Fibroblast of the conjunctiva (primary cell): Measurements from ENCODE around the gene PBX4.
A peak's percentile ranks its signal among the peaks of the same experiment; 100 is the strongest.
"Not testable (repeated sequence)": the region's sequence is repeated elsewhere in the genome, so short reads cannot be mapped to it uniquely, and the experiment has no call there.

ENCODE experiments used
- DNase-seq: peaks from one replicate; pipeline ENCODE4 v3.0.0-alpha.2; 2010; ENCODE audit warnings: low read depth

The PBX4 gene, protein sequence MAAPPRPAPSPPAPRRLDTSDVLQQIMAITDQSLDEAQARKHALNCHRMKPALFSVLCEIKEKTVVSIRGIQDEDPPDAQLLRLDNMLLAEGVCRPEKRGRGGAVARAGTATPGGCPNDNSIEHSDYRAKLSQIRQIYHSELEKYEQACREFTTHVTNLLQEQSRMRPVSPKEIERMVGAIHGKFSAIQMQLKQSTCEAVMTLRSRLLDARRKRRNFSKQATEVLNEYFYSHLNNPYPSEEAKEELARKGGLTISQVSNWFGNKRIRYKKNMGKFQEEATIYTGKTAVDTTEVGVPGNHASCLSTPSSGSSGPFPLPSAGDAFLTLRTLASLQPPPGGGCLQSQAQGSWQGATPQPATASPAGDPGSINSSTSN

DNA sequence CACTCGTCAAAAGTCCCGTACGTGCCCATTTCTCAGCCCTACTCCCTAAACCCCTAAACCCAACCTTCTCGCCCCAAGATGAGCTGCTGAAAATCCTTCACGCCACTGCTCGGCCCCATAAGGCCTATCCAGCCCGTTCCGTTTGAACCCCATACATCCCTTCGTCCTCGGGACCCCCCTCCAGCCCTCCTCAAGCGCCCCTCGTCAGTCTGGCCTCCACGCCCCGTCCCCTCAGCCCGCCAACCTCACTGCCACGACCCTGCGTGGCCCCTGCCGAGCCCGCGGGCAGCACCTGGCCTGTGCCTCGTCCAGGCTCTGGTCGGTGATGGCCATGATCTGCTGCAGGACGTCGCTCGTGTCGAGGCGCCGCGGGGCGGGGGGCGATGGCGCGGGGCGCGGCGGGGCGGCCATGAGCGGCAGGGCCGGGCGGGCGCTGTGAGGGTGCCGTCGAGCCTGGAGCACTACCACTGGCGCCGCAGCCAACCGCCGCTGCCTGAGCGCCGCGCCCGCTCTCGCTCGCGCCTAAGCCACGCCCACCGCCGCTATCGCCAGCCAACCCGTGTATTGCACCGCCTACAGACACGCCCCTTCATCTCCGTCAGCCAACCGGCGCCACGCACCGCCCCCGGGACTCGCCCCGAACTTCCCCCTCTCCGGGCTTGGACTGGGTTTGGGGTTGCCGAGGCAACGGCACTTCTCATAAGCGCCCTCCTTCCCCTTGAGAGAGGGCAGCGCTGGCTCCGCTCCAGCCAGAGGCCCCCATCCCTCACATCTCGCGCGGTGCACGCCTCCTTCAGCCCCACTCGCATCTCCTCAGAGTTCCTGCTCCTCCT is at the start of gene PBX4:
Gene PBX4, minus strand, starts transcription at position 469 of the 833 bp plus-strand sequence. Its CDS starts 58 bp downstream, at position 411.
- DNase-seq, result peak; percentile 89

DNA sequence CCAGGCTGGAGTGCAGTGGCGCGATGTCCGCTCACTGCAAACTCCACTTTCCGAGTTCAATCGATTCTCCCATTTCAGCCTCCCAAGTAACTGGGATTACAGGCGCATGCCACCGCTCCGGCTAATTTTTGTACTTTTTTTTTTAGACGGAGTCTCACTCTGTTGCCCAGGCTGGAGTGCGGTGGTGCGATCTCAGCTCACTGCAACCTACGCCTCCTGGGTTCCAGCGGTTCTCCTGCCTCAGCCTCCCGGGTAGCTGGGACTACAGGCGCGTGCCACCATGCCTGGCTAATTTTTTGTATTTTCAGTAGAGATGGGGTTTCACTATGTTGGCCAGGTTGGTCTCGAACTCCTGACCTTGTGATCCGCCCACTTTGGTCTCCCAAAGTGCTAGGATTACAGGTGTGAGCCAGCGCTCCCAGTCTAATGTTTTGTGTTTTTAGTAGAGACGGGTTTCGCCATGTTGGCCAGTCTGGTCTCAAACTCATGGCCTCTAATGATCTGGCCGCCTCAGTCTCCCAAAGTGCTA is 47.0 kb upstream of the PBX4 start:
- DNase-seq, result not testable (repeated sequence)

DNA sequence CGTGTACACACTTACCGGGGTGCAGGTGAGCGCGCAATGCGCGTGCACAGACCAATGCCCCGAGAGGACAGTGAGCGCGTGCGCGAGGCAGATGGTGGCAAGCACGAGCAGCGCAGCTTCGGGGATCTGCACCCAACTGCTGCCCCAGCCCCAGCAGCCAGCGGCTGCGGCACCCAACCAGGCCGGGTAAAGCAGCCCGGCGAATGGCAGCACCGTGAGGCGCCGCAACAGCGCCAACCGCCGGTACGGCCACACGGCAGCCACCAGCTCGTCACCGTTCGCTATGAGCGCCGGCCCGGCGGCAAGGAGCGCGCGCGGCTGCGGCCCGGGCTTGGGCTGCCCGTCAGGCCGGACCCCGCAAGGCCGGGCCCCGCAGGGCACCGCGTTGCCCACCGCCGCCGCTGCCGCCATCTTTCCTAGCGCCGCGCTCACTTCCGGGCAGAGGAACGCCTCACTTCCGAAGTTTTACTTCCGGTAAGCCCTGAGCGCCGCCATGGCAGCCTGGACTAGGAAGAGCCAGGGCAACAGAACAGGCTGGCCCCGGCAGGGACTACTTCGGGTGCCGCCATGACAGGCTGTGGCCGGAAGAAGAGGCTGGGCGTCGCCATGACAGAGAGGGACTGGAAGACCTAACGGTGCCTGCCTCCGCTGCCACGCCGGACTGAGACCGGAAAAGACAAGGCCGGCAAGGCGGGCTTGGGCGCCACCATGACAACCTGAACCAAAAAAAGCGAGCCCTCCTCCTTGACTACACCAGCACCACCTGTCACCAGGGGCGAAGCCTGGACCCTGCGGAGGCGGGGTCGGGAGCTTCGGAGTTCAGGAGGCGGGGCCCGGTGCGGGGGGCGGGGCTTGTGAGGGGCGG is 45.0 kb upstream of the PBX4 start, which contains the start of gene ATP13A1:
Gene ATP13A1, minus strand, starts transcription at position 421 of the 865 bp plus-strand sequence. Its CDS starts 10 bp downstream, at position 411.
- peak; percentile 97 for DNase-seq

DNA sequence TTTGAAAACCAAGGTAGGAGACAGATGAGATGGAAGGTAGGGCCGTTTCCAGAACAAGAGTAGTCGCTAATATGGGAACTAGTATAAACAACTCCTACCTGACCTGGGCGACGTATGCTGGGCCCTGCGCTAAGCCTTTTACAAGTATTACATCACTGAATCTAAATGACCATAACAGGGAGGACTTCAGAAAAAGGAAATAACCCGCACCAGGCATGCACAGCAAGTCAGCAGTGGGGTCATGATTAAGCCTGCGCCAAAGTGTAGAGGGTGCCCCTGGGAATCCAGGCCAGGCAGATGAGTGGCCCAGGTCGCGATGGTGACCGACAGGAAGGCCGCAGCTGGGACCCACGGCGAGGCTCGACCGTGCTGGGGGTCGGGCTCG is 44.4 kb upstream of the PBX4 start:
- no peak for DNase-seq

DNA sequence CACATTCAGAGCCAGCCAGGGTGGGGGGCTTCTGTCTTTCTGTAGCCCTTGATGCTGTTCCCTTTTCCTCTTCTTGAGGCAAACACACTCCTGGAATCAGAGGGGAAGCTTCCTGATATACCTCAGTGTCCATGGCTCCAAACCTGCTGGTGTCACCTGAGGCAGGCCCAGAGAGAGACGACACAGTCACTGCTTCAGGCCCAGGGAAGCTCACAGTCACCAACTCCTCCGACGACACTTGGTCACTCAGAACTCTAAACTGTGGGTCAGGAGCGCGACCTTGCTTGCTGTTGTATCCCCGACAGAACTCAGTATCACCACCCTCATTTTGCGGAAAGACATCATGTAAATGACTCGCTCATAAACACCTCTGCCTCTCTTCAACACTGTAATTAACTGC is 43.9 kb upstream of the PBX4 start:
- no peak for DNase-seq

DNA sequence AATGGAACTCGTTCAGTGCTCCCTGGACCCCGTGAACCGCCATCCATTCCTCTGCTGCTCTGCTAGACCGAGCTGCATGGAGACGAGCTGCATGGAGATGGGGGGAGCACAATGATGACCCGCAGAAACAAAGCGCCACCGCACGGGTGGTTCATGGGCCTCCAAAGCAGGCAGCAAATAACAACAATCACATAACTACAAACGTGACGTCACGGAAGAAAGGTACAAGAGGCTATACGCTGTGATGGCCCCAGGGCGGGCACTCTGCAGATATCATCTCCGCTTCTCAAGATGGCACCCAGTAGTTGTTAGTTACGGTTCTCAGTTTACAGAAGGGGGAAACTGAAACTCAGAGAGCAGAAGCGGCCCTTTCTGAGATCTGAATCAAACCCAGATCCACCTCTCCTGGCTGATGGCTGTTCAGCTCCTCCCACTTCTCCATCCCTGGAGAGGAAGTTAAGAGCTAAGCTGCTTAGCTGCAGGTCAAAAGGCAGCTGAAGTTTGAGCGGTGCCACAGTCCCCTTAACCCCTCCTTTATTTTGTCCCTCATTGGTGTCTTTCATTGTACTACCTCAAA is 43.3 kb upstream of the PBX4 start:
- no peak for DNase-seq

DNA sequence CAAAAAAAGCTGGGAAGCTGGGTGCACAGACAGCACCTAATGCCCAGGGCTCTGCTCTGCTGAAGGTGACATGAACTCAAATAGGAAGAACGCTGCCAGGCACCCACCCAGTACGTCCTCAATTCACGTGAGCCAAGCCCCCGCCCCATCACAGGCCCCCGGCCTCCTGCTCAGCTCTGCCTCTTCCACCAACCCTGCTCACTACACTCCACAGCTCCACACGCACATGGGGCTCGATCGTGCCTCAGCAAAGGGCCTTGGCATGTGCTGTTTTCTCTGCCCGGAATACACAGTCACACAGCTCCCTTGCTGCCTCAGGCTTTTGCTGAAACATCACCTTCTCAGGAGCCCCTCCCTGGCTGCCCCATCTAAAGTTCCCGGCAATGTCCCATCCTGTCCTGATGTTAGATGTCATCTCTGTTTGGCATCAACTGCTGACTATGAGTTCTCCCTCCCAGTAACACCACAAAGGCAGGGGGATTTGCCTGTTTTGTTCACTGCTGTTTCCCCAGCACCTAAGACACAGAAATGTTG is 42.7 kb upstream of the PBX4 start:
- DNase-seq, result no peak

DNA sequence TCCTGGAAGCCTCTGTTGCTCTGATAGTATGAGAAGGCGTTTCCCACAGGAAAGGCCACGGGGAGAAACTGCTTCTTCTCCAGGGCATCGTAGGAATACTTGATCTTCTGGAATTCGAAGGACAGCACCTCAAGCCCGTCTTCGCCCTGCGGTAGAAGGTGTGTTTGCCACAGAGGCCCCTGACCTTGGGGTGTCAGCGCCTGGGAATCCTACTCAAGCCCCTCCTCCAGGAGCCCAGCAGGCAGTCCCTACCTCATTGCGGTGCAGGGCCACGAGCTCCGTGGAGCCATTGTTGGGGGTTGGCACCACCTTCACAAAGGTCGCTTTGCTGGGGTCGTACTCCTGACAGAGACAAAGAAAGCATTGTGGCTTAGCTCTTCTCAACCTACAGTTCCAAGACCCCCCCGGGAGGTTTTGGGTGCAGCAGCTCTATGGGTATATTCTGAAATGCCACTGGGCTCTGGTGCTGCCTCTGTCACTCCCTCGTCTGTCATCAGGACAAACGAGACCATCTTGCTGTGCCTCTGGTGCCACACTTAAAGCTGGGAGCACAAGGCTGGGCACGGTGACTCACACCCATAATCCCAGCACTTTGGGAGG is 41.3 kb upstream of the PBX4 start:
- DNase-seq, result no peak

DNA sequence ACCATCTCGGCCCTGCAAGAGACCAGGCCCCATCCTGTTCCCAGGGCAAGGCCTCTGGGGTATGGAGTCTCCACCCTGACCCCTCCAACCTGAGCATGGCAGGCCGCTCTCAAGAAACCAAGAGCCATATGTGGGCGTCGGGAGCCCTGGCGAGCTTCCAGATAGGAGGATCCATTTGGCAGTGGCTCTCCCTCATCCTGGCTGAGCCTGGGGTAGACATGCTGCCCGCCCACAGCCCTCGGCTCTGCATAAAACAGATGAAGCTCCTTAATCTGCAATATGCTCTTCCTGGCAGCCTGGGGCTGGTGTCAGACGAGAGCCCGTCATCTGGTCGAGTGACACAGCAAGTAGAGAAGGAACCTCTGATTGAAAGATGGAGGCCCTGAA is 38.9 kb upstream of the PBX4 start:
- no peak for DNase-seq

DNA sequence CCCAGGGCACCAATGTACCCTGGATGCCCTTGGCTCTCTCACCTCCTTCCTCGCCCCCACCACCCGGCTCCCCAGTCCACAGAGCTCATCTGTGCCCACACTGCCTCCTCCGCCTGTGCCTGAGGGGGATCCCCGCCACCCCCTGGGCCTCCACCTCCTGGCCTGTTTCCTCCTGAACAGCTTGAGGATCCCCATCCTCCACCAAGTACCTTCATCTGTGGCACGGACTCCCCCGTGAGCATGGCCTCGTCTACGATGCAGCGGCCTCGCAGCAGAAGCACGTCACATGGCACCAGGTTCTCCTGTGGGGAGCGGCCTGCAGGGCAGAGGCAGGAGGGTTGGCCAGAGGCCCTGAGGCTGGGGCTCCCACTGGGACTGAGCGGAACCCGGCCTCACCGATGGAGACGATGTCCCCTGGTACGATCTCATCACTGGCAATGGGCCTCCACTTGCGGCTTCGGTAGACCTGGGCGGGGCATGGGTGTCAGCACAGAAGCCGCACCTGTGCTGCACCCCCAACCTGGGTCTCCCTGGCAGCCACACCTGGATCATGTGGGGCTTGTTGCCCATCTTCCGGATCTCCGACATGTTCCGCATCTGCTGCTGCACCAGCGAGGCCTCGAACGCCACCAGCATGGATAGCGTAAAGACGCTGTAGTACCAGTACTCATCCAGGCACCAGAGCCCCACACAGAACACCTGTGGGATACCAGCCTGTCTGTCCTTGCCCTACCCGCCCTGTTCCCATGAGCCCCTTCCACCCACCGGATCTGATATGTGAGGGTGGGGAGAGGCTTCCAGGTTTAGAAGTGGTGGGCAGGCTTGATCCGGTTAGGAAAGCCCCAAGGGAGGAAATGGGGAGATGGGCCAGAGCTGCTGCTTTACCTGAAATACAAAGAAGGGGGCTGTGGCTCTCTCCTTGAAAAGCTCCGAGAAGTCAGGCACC is 38.2 kb upstream of the PBX4 start:
- no peak for DNase-seq

DNA sequence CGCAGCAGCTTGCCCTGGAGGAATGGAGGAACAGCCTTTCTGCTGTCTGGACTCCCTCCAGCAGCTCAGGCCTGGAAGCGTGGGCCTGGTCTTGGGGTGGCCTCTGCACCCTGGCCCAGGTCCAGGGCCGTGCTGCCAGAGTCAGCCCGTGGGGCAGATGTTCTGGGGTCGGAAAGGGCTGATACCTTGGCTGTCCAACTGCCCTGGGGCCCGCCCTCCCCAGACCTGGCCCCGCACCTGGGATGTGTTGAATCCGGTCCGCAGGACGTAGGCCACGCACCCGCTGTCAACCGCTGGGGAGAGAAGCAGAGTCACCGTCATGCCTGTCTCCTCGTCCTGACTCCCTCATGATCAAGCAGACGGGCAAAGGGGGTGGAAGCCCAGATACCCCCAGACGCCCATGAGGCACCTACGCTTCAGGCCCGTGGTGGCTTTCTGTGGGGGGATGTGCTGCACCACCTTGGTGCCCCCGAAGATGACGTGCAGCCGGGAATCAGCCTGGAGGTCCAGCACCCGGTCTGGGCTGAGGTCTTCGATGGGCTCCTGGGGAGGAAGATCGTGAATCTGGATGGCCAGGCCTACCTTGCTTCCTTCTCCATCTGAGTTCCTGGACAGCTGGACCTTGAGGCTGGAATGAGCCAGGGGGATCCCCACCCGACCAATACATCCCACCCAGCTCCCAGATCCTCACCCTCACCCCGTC is 37.3 kb upstream of the PBX4 start:
- DNase-seq, result no peak

DNA sequence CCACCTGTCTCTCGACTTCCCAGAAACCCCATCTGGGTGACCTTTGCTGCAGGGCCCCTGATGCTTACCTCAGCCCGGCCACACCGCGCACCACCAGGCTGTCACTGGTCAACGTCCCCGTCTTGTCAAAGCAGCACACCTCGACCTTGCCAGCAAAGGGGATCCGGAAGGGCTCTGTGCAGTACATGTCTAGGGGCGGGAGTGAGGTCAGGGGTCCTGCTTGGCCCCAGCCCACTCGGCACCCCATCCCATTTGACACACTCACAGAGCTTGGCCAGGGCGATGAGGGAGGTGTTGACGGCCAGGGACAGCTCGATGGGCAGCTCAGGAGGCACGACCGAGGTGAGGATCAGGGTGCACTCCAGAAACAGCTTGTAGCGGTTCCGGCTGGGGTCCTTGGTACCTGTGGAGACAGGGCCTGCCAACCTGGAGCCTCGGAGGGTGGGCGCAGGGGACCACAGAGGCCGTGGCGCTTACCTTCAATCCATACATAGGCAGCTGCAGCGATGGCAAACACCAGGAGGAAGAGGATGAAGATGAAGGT is 36.6 kb upstream of the PBX4 start:
- no peak for DNase-seq

DNA sequence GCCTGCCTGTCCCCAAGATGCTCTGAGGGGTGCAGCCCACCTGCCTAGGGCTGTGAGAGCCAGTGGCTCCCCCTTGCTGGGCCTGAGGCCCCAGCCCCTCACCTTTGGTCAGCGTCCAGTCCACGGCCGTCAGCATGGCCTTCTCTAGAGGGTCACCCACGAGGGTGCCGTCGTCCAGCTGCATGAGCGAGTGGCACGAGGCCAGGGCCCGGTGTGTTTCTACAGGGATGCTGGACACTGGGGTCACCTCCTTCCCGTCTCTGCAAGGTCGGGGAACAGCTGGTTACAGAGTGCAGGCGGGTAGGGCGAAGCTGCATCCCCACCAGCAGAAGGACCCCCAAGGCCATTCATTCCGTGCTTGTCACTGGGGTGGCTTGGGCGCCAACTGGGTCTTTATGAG is 36.0 kb upstream of the PBX4 start:
- no peak for DNase-seq

DNA sequence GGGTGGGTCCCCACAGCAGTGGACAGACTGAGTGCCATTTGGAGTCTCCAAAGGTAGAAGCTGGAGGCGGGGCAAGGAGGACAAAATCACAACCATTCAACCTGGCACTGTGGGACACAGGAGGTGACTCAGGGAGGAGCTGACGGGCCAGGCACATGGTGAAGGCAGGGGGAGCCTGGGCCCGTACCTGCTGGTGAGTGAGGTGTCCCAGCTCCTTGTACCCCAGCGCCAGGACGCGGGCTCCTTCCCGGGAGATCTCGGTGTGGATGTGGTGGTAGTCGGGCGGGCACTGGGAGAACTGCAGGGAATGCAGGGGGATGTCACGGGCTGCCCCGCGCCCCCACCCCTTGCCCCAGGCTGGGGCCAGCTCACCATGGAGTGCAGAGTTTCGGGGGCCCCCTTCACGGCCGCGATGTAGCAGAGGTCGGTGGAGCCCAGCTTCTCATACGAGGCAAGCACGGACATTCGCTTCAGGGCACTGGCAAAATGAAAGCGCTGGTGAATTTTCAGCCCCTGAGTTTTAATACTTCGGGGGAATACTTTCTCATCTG is 35.2 kb upstream of the PBX4 start:
- DNase-seq, result no peak

DNA sequence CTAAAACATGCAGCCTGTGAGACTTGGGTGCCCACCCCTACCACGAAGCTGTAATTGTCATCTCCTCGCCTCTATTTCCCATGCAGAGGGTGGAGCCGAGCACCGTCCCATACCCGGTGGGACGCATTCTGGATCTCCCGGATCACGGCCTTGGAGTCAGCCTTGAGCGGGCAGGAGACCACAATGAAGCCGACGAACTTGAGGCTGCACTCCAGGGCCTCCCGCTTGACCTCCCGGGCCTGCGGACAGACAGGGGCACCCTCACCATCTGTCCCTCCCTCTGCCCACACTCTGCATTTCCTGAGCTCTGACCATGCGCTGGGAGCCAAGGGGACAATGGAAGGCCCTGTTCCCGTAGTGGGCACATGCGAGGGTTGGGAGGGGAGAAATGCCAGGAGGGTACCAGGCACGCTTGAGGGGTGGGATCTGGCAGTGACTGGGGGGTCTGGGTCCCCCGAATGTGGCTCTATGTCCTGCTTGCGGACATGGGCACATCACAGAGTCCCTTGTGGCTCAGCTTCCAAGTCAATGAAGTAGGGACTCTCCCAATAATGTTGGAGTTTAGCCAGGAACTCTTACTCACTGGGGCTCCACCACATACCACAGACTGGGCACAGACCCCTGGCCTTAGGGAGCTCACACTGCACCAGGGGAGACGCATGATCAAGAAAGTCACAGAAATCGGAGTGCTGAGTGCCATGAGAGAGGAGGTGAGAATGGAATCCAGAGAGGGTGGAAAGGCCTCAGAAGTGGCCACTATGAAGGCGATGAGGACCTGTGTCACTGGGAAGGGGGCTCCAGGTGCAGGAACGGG is 34.2 kb upstream of the PBX4 start:
- DNase-seq, result no peak

DNA sequence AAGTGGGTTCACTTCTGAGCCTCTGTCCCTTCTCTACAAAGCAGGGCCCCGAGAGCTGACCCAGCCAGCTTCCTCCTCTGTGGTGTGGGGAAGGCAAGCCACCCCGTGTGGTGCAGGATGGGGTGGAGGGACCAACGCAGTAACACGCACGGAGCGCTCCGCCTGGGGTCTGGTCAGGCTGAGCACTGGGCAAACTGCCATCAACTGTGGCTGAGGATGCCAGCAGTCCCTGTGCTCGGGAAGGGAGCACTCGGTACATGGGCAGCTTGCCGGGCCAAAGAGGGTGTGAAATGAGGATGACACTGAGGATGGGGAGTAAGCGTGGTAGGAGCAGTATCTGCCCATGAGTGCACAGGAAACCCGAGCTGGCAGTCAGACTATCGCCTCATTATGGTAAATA is 32.6 kb upstream of the PBX4 start:
- DNase-seq, result no peak

DNA sequence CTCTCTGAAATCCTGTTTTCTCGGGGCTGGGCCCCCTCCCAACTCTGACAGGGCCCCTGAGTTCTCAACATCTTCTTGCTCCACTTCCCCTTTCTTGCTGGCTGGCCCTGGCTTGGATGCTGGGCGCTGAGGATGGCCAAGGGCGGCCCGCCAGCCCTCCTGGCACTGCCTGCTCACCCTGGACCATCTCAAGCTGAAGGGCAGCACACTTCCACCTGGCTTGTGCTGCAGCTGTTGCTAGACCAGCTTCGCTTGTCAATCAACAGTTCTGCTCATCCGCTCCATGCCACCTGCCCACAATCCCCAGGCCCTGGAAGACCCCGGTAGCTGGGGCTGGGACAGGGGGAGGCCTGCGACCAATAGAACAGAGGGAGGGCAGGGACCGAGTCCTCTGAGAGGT is 31.8 kb upstream of the PBX4 start:
- DNase-seq, result no peak

DNA sequence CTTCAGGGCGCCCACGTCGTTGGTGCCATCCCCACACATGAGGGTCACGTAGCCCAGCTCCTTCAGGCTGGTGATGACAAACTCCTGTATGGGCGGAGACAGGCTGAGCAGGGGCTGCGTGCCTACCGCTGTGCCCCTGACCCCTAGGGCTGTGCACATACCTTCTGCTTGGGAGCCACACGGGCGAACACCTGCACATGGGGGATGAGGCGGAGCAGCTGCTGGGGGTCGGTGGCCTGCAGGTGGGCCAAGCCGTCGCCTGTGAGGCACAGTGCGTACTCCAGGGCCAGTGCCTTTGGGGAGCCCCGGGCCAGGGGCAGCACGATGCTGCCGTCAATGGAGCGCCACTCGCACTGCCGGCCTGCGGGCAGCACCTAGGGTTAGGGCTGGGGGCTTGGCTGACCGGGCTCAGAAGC is 31.1 kb upstream of the PBX4 start:
- no peak for DNase-seq
